GM23248 (cell line): ENCODE measurements around the gene GP9. TPM values are rescaled to one million over a fixed set of nuclear protein-coding genes. Genes with fewer than 3 reads are reported as not detected.
"Not testable (repeated sequence)": the region's sequence is repeated elsewhere in the genome, so short reads cannot be mapped to it uniquely, and the experiment has no call there.

Source experiments
- DNase-seq: peaks from one replicate; pipeline ENCODE4 v3.0.0-alpha.2; 2015
- H2AFZ ChIP-seq: fragments of 200-600 bp; sonication (generic); 2 replicates; pipeline ENCODE4 v1.6.1; 2016; ENCODE audit warnings: antibody characterized with exemption
- H3F3A ChIP-seq: fragments of 200-600 bp; sonication (generic); 2 replicates; pipeline ENCODE4 v1.6.1; 2016; ENCODE audit warnings: mild to moderate bottlenecking, antibody characterized with exemption, mixed run types; ENCODE audit not compliant: insufficient read depth
- H3K27ac ChIP-seq: fragments of 200-600 bp; sonication (generic); 2 replicates; pipeline ENCODE4 v1.5.1; 2016; ENCODE audit warnings: mild to moderate bottlenecking
- H3K27me3 ChIP-seq: fragments of 200-600 bp; sonication (generic); replicated peaks from 2 replicates; pipeline ENCODE4 v1.6.1; 2016; ENCODE audit warnings: mild to moderate bottlenecking; ENCODE audit not compliant: insufficient read depth
- H3K36me3 ChIP-seq: fragments of 200-600 bp; sonication (generic); 2 replicates; pipeline ENCODE4 v1.6.1; 2016; ENCODE audit warnings: low read depth, mild to moderate bottlenecking
- H3K4me1 ChIP-seq: fragments of 200-600 bp; sonication (generic); 2 replicates; pipeline ENCODE4 v1.6.1; 2016; ENCODE audit warnings: mild to moderate bottlenecking; ENCODE audit not compliant: insufficient read depth
- H3K4me2 ChIP-seq: fragments of 200-600 bp; sonication (generic); one replicate; pipeline ENCODE4 v1.6.1; 2016; ENCODE audit warnings: mild to moderate bottlenecking; ENCODE audit not compliant: unreplicated experiment
- H3K4me3 ChIP-seq: fragments of 200-600 bp; sonication (generic); 2 replicates; pipeline ENCODE4 v1.5.1; 2016; ENCODE audit warnings: mild to moderate bottlenecking
- H3K79me2 ChIP-seq: fragments of 200-600 bp; sonication (generic); 2 replicates; pipeline ENCODE4 v1.6.1; 2016; ENCODE audit warnings: mild to moderate bottlenecking; ENCODE audit not compliant: insufficient read depth
- H3K9ac ChIP-seq: fragments of 200-600 bp; sonication (generic); 2 replicates; pipeline ENCODE4 v1.6.1; 2016; ENCODE audit warnings: mild to moderate bottlenecking
- H3K9me2 ChIP-seq: fragments of 200-600 bp; sonication (generic); 2 replicates; pipeline ENCODE4 v1.6.1; 2016; ENCODE audit warnings: mixed run types, mild to moderate bottlenecking, moderate library complexity; ENCODE audit not compliant: insufficient read depth
- H3K9me3 ChIP-seq: fragments of 200-600 bp; sonication (generic); one replicate; pipeline ENCODE4 v1.6.1; 2017; ENCODE audit warnings: low read depth
- H4K20me1 ChIP-seq: fragments of 200-600 bp; sonication (generic); 2 replicates; pipeline ENCODE4 v1.6.0; 2016; ENCODE audit not compliant: insufficient read depth
- EZH2 ChIP-seq: fragments of 200-600 bp; sonication (generic); IDR thresholded peaks from 2 replicates; pipeline ENCODE4 v1.6.1; 2018; ENCODE audit warnings: antibody characterized with exemption, mild to moderate bottlenecking; ENCODE audit not compliant: insufficient read depth, poor library complexity, severe bottlenecking
- EZH2phosphoT487 ChIP-seq: fragments of 200-600 bp; sonication (generic); IDR thresholded peaks from 2 replicates; pipeline ENCODE4 v1.6.1; 2018; ENCODE audit warnings: antibody characterized with exemption, moderate library complexity, mild to moderate bottlenecking, low read depth; ENCODE audit not compliant: insufficient read depth
- WGBS, 2 experiments: methylation state at CpG; one replicate each; pipeline ENCODE4 v1.1.6; 2015 to 2017; ENCODE audit warnings: low lambda C conversion rate in 2 of 2, low coverage in 1 of 2; ENCODE audit errors: missing lambda C conversion rate in 2 of 2; 5-methylcytosine and 5-hydroxymethylcytosine counted together
- in situ Hi-C: fragments of 300-500 bp; cut with MboI; formaldehyde crosslinking; loops from 2 replicates; pipeline ENCODE4 v1.15.0; 2020
- polyA plus RNA-seq: library from polyadenylated mRNA; unstranded; fragments of >200 nt; fragmentation: Nextera tagmentation; extraction: Ambion mirVana; gene quantifications from 2 replicates; pipeline ENCODE4 v1.2.1, GENCODE V29; 2016
- total RNA-seq: library from RNA; depleted of rRNA; stranded (reverse); fragments of >200 nt; shearing (Covaris generic); gene quantifications from 2 replicates; pipeline ENCODE4 v1.2.3, GENCODE V29; 2014; rRNA removed

The GP9 gene
- total and polyA plus RNA-seq, 2 experiments from 2014 or later = not detected

DNA sequence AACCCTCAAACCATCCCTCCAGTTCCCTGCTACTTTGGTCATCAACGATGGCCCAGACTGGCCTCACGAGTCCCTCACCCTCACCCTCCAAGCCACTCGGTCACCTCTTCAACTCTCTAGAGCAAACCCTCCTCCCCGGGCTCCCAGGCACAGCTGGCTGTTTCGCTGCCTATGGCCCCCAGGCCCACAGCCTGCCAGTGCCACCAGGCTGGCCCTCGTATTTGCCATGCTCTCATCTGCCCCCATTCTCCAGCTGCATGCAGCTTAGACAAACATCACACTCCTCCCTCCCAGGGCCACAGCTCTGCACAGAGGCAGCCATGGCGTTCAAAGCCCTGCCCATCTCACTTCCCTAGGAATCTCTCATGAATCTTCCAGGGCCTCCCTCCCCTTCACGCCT is 47.2 kb downstream of the GP9 start:
- no peaks in the 10 kb centered on the region for H3K9me2 ChIP-seq
- in situ Hi-C loops = no loop called here
- no peak overlapping the region for H3K27ac ChIP-seq
- H3K4me3 ChIP-seq = no peak overlapping the region
- no peak overlapping the region for H2AFZ ChIP-seq
- H3K9me3 ChIP-seq = no peaks in the 10 kb centered on the region
- no peaks in the 10 kb centered on the region for H3K36me3 ChIP-seq
- no peaks in the 10 kb centered on the region for H3K4me1 ChIP-seq
- no peak overlapping the region for H3K4me2 ChIP-seq
- no peaks in the 10 kb centered on the region for H4K20me1 ChIP-seq
- H3K79me2 ChIP-seq = peaks cover 56% of the 10 kb centered on the region
- H3K9ac ChIP-seq = no peak overlapping the region
- no peak for DNase-seq
- no peaks in the 10 kb centered on the region for H3K27me3 ChIP-seq
- TF ChIP-seq EZH2 (no peak), EZH2phosphoT487 (no peak)
- 85 to 88% methylated on average over 8 of the region's 8 CpGs for WGBS, 2 experiments
- H3F3A ChIP-seq = no peaks in the 10 kb centered on the region

DNA sequence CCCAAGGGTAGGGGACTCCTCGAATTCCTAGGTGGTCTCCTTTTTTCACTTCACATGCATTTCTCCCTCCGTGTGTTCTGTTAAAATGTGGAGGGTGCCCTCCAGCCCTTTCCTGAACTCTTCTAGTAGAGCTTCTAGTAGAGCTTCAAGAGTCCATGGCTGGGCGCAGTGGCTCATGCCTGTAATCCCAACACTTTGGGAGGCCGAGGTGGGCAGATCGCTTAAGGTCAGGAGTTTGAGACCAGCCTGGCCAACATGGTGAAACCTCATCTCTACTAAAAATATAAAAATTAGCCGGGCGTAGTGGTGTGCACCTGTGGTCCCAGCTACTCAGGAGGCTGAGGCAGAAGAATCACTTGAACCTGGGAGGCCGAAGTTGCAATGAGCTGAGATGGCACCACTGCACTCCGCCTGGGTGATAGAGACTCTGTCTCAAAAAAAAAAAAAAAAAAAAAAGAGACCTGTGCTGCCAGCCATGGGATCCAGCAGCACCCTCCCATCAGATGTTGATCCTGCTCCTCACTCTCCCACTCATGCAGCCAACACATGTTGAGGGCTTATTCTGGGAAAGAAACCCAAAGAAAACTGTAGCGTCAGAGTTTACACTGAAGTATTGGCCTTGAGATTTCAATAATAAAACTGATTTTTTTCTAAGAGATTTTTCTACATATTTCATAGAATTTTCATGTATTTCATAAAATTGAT is 50.6 kb downstream of the GP9 start:
- H3F3A ChIP-seq, H3K4me3 ChIP-seq, H4K20me1 ChIP-seq, H3K27me3 ChIP-seq, H3K9ac ChIP-seq, H3K9me3 ChIP-seq, DNase-seq, H3K4me1 ChIP-seq, H3K36me3 ChIP-seq, H2AFZ ChIP-seq, in situ Hi-C loops, H3K27ac ChIP-seq, H3K4me2 ChIP-seq, H3K9me2 ChIP-seq: not testable (repeated sequence)
- WGBS, 2 experiments = 94 to 96% methylated on average over 10 of the region's 10 CpGs
- peaks cover 59% of the 10 kb centered on the region for H3K79me2 ChIP-seq

Other genes starting within 250 kb of the GP9 start
- 22.3 and 27.3 TPM in 2 replicates for gene ACAD9, start 181.2 kb upstream of the GP9 start, total RNA-seq
- gene ACAD9, start 181.2 kb upstream of the GP9 start, polyA plus RNA-seq = 29.7 and 32.9 TPM in 2 replicates
- gene CFAP92, start 66.7 kb upstream of the GP9 start, total RNA-seq = not detected in 2 replicates
- gene CFAP92, start 66.7 kb upstream of the GP9 start, polyA plus RNA-seq = not detected in 2 replicates
- gene EFCC1, start 59.5 kb upstream of the GP9 start, total RNA-seq = not detected in 2 replicates
- not detected in 2 replicates for gene EFCC1, start 59.5 kb upstream of the GP9 start, polyA plus RNA-seq
- gene RAB43, start 61.0 kb downstream of the GP9 start, total RNA-seq = 19.7 and 21.6 TPM in 2 replicates
- gene RAB43, start 61.0 kb downstream of the GP9 start, polyA plus RNA-seq = 6.0 and 6.9 TPM in 2 replicates
- 28.3 and 33.8 TPM in 2 replicates for gene ISY1, start 100.3 kb downstream of the GP9 start, total RNA-seq
- gene ISY1, start 100.3 kb downstream of the GP9 start, polyA plus RNA-seq = 51.3 and 51.9 TPM in 2 replicates
- 224 and 240 TPM in 2 replicates for gene CNBP, start 123.1 kb downstream of the GP9 start, total RNA-seq
- gene CNBP, start 123.1 kb downstream of the GP9 start, polyA plus RNA-seq = 373 and 386 TPM in 2 replicates
- gene COPG1, start 188.8 kb downstream of the GP9 start, total RNA-seq = 298 and 328 TPM in 2 replicates
- gene COPG1, start 188.8 kb downstream of the GP9 start, polyA plus RNA-seq = 254 and 265 TPM in 2 replicates
- gene HMCES, start 218.1 kb downstream of the GP9 start, total RNA-seq = 10.6 and 12.5 TPM in 2 replicates
- 33.2 and 33.5 TPM in 2 replicates for gene HMCES, start 218.1 kb downstream of the GP9 start, polyA plus RNA-seq